GM23338 (cell line): ENCODE results near the gene ACAD10. TPM values are rescaled to one million over a fixed set of nuclear protein-coding genes. Genes with fewer than 3 reads are reported as not detected.

Experiments
- ATAC-seq: fragments of 200-7000 bp; cut with Tn5 transposase; 3 replicates; pipeline ENCODE4 v1.9.1; 2020
- DNase-seq: peaks from one replicate; pipeline ENCODE4 v3.0.0-alpha.2; 2015; ENCODE audit warnings: low spot score
- H2AFZ ChIP-seq: fragments of 200-600 bp; sonication (generic); 2 replicates; pipeline ENCODE4 v1.8.0; 2016; ENCODE audit warnings: antibody characterized with exemption, mild to moderate bottlenecking, moderate library complexity
- H3F3A ChIP-seq: fragments of 200-600 bp; sonication (generic); replicated peaks from 2 replicates; pipeline ENCODE4 v1.8.0; 2017; ENCODE audit warnings: antibody characterized with exemption, mixed run types, low read depth
- H3K27ac ChIP-seq: fragments of 200-600 bp; sonication (generic); 2 replicates; pipeline ENCODE4 v1.6.1; 2016; ENCODE audit warnings: low read depth
- H3K27me3 ChIP-seq: fragments of 200-600 bp; sonication (generic); 2 replicates; pipeline ENCODE4 v1.8.0; 2016; ENCODE audit warnings: mild to moderate bottlenecking, mixed run types, moderate library complexity; ENCODE audit not compliant: insufficient read depth
- H3K36me3 ChIP-seq: fragments of 200-600 bp; sonication (generic); 2 replicates; pipeline ENCODE4 v1.8.0; 2016; ENCODE audit warnings: mild to moderate bottlenecking; ENCODE audit not compliant: insufficient read depth
- H3K4me1 ChIP-seq: fragments of 200-600 bp; sonication (generic); 2 replicates; pipeline ENCODE4 v1.8.0; 2016; ENCODE audit warnings: mild to moderate bottlenecking, moderate library complexity; ENCODE audit not compliant: insufficient read depth
- H3K4me2 ChIP-seq: fragments of 200-600 bp; sonication (generic); 2 replicates; pipeline ENCODE4 v1.7.1; 2017; ENCODE audit warnings: mixed run types
- H3K4me3 ChIP-seq: fragments of 200-600 bp; sonication (generic); 2 replicates; pipeline ENCODE4 v1.6.1; 2016; ENCODE audit warnings: mixed run types
- H3K79me2 ChIP-seq: fragments of 200-600 bp; sonication (generic); replicated peaks from 2 replicates; pipeline ENCODE4 v1.8.0; 2017; ENCODE audit warnings: mild to moderate bottlenecking; ENCODE audit not compliant: insufficient read depth
- H3K9me2 ChIP-seq: fragments of 200-600 bp; sonication (generic); 2 replicates; pipeline ENCODE4 v1.8.0; 2017; ENCODE audit not compliant: insufficient read depth
- H4K20me1 ChIP-seq: fragments of 200-600 bp; sonication (generic); replicated peaks from 2 replicates; pipeline ENCODE4 v1.8.0; 2017; ENCODE audit warnings: mild to moderate bottlenecking; ENCODE audit not compliant: insufficient read depth
- H3K27ac Mint-ChIP-seq: 2 replicates; pipeline ENCODE4 v1.8.0; 2020; ENCODE audit warnings: inconsistent platforms, mild to moderate bottlenecking, moderate library complexity, mixed read lengths
- H3K27me3 Mint-ChIP-seq: 3 replicates; pipeline ENCODE4 v1.8.0; 2022; ENCODE audit warnings: low read depth, mild to moderate bottlenecking, moderate library complexity, mixed read lengths, inconsistent platforms; ENCODE audit not compliant: insufficient read depth, poor library complexity
- H3K36me3 Mint-ChIP-seq: 3 replicates; pipeline ENCODE4 v1.8.0; 2021; ENCODE audit warnings: low read depth, mild to moderate bottlenecking, inconsistent platforms, moderate library complexity, mixed read lengths
- H3K4me1 Mint-ChIP-seq: 3 replicates; pipeline ENCODE4 v1.8.0; 2020; ENCODE audit warnings: mild to moderate bottlenecking, inconsistent platforms, mixed read lengths
- H3K4me3 Mint-ChIP-seq: 3 replicates; pipeline ENCODE4 v1.8.0; 2021; ENCODE audit warnings: moderate library complexity, mild to moderate bottlenecking, inconsistent platforms, mixed read lengths
- H3K9me3 Mint-ChIP-seq: 3 replicates; pipeline ENCODE4 v1.8.0; 2020; ENCODE audit warnings: moderate library complexity, mild to moderate bottlenecking, inconsistent platforms, mixed read lengths
- ETS1 ChIP-seq: IDR thresholded peaks from 2 replicates; pipeline ENCODE4 v1.6.1; 2016; ENCODE audit warnings: antibody characterized with exemption
- NANOG ChIP-seq: IDR thresholded peaks from 2 replicates; pipeline ENCODE4 v1.6.1; 2016; ENCODE audit warnings: antibody characterized with exemption, borderline replicate concordance
- POLR2AphosphoS5 ChIP-seq: IDR thresholded peaks from 2 replicates; pipeline ENCODE4 v1.6.1; 2016; ENCODE audit warnings: antibody characterized with exemption, low read depth
- REST ChIP-seq: IDR thresholded peaks from one replicate; pipeline ENCODE4 v1.6.1; 2018; ENCODE audit warnings: antibody characterized with exemption; ENCODE audit not compliant: unreplicated experiment
- STAT1 ChIP-seq: IDR thresholded peaks from one replicate; pipeline ENCODE4 v1.6.1; 2016; ENCODE audit warnings: antibody characterized with exemption; ENCODE audit not compliant: unreplicated experiment
- ZNF331 ChIP-seq: fragments of 250-450 bp; sonication (Bioruptor Pico); IDR thresholded peaks from 2 replicates; pipeline ENCODE4 v1.5.0; 2020; ENCODE audit warnings: low read depth, mild to moderate bottlenecking, moderate library complexity
- ZNF462 ChIP-seq: fragments of 250-450 bp; sonication (Bioruptor Pico); IDR thresholded peaks from 2 replicates; pipeline ENCODE4 v1.5.0; 2020; ENCODE audit warnings: mild to moderate bottlenecking, moderate library complexity
- polyA plus RNA-seq: library from polyadenylated mRNA; unstranded; fragments of >200 nt; fragmentation: Nextera tagmentation; extraction: Ambion mirVana; gene quantifications from 2 replicates; pipeline ENCODE4 v1.2.1, GENCODE V29; 2016
- total RNA-seq: library from RNA; depleted of rRNA; stranded (reverse); fragments of >200 nt; shearing (Covaris generic); gene quantifications from 2 replicates; pipeline ENCODE4 v1.2.3, GENCODE V29; 2014

The ACAD10 gene
- total and polyA plus RNA-seq, 2 experiments from 2014 or later: 16.3 to 23.1 TPM

- no peaks in the 10 kb centered on the region for H3K4me1 ChIP-seq
- ATAC-seq (no peak), DNase-seq (no peak)
- no peak overlapping the region for H2AFZ ChIP-seq
- Mint-ChIP-seq H3K27me3 (peaks cover 11% of the 10 kb centered on the region), H3K9me3 (no peaks in the 10 kb centered on the region), H3K4me1 (peaks cover 14% of the 10 kb centered on the region), H3K4me3 (no peak overlapping the region), H3K27ac (no peak overlapping the region), H3K36me3 (no peaks in the 10 kb centered on the region)
- H3K27ac ChIP-seq: no peak overlapping the region
- peaks cover 3% of the 10 kb centered on the region; the same call in 1 of the 2 replicates for H3F3A ChIP-seq
- no peaks in the 10 kb centered on the region for H3K27me3 ChIP-seq
- no peak overlapping the region for H3K4me3 ChIP-seq
- H3K79me2 ChIP-seq: no peaks in the 10 kb centered on the region
- TF ChIP-seq ETS1 (no peak), POLR2AphosphoS5 (no peak), ZNF331 (CRISPR knock-in tag) (no peak), NANOG (no peak), REST (no peak), STAT1 (no peak)
- no peak overlapping the region for H3K4me2 ChIP-seq
- H4K20me1 ChIP-seq: no peaks in the 10 kb centered on the region
- H3K36me3 ChIP-seq: no peaks in the 10 kb centered on the region
- no peaks in the 10 kb centered on the region for H3K9me2 ChIP-seq
These were observed 68.8 kb downstream of the ACAD10 start for GRCh38 chr12:111754671-111755070.

GRCh38 chr12:111756196-111756595 is 70.3 kb downstream of the ACAD10 start:
- no peaks in the 10 kb centered on the region for H4K20me1 ChIP-seq
- 0 out of 2 replicates have a peak, but pooled peaks cover 3% of the 10 kb centered on the region for H3F3A ChIP-seq
- no peak for ATAC-seq
- H3K4me3 Mint-ChIP-seq: no peak overlapping the region
- H3K36me3 Mint-ChIP-seq: no peaks in the 10 kb centered on the region
- TF ChIP-seq REST (no peak), ZNF462 (CRISPR knock-in tag) (no peak)
- H3K4me2 ChIP-seq: no peak overlapping the region
- H3K9me3 Mint-ChIP-seq: no peaks in the 10 kb centered on the region
- no peak for DNase-seq
- no peak overlapping the region for H2AFZ ChIP-seq
- no peaks in the 10 kb centered on the region for H3K9me2 ChIP-seq
- no peaks in the 10 kb centered on the region for H3K36me3 ChIP-seq
- H3K27ac ChIP-seq: no peak overlapping the region
- peaks cover 1% of the 10 kb centered on the region; the same call in 1 of the 2 replicates for H3K4me1 ChIP-seq
- H3K4me3 ChIP-seq: no peak overlapping the region
- H3K27me3 ChIP-seq: no peaks in the 10 kb centered on the region
- no peaks in the 10 kb centered on the region for H3K79me2 ChIP-seq
- H3K27me3 Mint-ChIP-seq: peaks cover 15% of the 10 kb centered on the region
- no peak overlapping the region for H3K27ac Mint-ChIP-seq
- H3K4me1 Mint-ChIP-seq: peaks cover 19% of the 10 kb centered on the region
